C4-2B (cell line): ENCODE data around the gene PRDX4.

Experiments
- CTCF ChIP-seq: fragments of 450-650 bp; conservative IDR thresholded peaks from 2 replicates; pipeline ENCODE4 v1.5.1; 2017; ENCODE audit warnings: mild to moderate bottlenecking
- ZFX ChIP-seq: fragments of 450-650 bp; IDR thresholded peaks from 2 replicates; pipeline ENCODE4 v1.6.1; 2017

GRCh38 chrX:23732704-23733103, 65.4 kb downstream of the PRDX4 start:
- TF ChIP-seq CTCF (no peak), ZFX (no peak)
